Measurements from ENCODE around the gene ADCY3.

The ADCY3 gene

DNA sequence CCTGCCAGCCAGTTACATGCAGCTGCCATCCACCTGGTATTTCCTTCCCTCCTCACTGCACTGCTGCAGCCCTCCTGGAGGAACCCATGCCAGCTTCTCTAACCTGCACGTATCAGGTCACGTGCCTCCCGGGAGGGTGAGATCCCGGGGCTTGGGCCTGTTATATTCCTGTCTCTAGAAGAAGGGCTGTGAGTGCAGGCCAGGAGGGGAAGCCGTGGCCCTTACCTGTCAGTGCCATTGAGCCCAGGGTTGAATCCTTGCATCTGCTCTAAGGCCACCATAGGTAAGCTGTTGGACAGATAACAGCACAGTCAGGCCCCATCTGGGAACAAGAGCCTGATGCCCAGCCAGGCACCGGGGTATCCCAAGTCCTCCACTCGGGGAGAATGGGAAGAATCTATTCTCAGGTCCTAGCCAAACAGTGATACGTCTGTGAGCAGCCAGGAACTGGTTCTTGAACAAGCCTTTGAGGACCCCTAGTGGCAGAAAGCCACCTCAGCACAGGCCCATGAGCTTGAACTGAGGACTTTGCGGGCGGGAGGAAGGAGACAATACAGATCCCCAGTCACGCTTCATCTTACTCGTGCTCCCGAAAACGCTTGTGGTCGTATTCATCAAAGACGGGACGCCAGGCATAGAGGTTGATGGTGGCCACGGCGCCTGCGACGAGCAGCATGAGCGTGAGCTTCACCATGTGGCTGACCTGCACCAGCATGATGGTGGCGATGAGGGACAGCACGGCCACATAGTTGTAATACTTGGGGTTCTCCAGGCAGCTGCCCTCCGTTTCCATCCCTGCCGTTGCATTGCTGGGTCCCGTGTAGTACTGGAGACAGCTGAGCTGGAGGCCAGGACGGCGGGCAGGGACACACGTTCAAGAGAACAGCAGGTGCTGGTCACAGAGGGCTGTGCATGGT, 92.5 kb downstream of the ADCY3 start:
- peak; percentile 67 for DNase-seq

DNA sequence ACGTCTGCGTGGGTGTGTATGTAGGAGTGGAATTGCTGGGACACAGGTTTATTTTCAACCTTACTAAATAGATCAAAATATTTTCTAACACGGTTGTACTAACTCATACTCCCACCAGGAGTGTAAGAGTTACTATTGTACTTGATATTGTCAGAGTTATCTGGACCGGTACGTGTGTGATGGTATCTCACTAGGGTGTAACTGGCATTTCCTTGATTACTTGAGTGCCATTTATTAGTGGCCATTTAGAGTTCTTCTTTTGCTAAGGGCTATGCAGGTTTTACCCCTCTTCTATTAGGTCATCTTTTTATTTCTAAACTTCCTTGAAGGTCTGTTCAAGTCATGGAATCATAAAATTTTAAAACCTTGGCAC, 93.3 kb downstream of the ADCY3 start:
- no peak for DNase-seq

- DNase-seq = no peak
Measured at GRCh38 chr2:24825883-24826772, 93.9 kb downstream of the ADCY3 start.

- DNase-seq = peak; percentile 28
Measured at GRCh38 chr2:24824966-24825882, 94.8 kb downstream of the ADCY3 start.

- no peak for DNase-seq
Measured at GRCh38 chr2:24824071-24824588, 95.9 kb downstream of the ADCY3 start.

GRCh38 chr2:24822049-24822706, 97.9 kb downstream of the ADCY3 start:
- DNase-seq = no peak

DNA sequence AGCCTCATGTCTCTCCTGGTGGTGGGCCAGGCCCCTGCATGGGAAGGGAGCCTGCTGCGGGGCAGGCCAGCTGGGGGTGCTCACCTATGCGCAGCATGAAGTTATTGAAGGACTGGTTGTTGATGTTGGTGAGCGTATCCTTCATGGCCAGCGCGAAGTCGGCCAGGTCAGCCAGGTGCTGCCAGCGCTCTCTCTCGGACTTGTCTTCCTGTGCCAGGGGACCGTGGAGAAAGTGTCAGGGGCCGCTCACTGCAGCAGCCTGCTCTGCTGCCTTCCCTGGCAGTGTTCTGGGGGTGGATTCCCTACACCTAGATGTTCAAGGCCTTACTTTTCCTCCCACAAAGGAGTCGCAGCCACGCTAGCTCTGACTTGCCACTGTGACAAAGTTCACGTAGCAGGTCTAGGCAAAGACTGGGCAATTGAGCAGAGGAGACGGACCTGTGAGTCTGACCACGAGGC, 98.6 kb downstream of the ADCY3 start:
- no peak for DNase-seq

DNA sequence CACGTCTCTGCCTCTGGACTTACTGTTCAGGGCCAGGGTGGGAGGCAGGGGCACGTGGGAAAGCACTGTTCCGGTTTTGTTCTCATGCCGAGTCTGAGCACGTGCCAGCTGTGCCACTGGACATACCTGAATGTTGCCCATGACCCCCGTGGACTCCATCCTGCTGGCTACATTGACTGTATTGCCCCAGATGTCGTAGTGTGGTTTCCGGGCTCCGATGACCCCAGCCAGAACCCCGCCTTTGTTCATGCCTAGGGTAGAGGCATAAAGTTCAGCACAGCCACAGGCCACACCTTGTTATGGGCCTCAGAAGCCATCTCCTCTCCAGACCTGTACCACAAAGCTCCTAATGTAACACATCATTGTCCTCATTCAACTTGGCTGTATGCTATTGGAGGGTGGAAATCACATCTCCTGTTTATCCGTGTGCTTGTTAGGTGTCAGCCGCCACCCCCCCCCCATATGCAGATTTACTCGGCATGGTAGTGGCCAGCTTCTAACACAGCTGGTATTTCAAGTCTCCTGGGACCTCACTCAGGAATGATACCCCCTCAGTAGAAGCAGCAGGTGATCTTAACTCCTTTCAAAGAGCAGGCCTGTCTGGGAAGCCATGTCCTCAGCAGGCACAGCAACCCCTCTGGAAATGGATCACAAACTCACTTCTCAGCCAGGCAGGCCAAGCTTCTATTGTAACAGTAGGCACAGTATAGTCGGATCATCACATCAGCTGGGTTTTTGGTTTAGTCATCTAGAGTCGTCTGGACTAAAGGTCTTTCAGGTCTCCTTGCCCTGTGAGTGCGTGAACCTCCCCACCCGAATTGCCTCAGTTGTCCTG, 99.2 kb downstream of the ADCY3 start:
- no peak for DNase-seq

- DNase-seq = no peak
Measured at GRCh38 chr2:24820175-24820513, 99.9 kb downstream of the ADCY3 start.

DNA sequence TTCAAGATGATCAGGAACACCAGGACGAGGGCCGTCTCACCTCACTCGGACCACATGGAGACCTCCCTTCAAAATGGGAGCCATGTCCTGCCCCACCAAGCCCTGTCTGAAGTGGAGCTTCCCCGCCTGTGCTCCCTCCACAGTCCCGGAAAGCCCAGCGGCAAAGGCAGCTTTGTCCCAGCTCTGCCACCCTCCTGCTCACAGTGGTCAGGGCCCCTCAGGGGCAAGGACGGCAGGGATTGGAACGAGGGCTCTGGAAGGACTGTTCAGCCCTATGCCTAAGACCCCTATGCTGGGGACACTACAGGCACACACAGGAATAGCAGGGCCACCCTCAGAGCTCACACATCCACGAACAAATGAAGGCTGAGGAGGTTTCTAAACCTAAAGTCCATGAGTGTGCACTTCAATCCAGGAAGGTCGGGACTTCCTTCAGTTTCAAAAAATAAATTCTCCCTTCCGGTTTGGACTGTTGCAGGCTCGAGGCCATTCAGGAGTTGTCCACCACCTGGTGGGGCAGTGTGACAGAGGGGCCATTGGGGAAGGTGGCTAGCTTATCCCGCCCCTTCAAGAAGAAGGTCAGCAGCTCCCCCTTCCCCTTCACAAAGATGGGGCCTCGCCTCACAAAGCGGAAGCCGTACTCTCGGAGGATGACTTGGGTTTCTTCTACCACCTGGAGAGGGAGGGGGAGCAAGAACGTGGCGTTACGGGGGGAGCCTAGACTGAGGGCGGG, 100.4 kb downstream of the ADCY3 start:
- no peak for DNase-seq

DNA sequence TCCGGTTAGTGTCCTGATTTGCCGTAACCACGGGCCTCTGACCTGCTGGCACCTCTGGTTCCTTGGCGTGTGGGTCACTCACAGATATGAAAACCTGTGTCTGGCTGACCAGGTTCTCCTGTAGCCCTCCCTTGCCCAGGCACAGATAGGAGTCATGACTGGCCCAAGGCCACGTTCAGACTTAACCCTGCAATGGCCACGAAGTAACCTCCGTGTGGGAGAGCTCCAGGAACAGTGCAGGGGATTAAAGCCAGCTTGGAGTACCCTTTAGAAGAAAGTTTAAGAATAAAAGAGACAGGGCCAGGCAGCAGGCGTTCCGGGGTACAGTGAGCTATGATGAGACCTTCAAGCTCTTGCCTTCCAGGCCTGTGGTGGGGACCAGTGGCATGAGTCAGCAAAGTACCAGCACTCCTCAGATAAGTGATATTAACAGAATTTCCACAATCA, 101.3 kb downstream of the ADCY3 start:
- no peak for DNase-seq

DNA sequence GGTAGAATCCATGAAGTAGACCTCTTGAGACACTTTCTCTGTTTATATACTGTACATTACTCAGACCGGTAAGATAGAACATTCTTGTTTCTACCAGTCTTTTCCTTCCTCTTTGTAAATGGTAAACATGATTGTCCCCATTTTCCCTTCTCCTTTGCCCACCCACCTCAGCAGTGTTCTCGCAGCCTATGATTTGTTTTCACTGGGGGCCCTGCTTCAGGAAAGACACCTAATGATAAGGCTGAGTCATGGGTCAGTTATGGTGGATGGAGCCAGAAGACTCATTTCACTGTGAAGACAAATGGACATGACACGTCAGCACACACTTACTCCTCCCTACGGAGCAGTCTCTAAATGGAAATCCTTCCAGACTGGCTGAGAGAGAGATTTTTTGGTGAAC, 103.2 kb downstream of the ADCY3 start:
- no peak for DNase-seq

GRCh38 chr2:24816404-24816803, 103.6 kb downstream of the ADCY3 start:
- DNase-seq = no peak

GRCh38 chr2:24815171-24815570, 104.9 kb downstream of the ADCY3 start:
- DNase-seq = no peak

DNA sequence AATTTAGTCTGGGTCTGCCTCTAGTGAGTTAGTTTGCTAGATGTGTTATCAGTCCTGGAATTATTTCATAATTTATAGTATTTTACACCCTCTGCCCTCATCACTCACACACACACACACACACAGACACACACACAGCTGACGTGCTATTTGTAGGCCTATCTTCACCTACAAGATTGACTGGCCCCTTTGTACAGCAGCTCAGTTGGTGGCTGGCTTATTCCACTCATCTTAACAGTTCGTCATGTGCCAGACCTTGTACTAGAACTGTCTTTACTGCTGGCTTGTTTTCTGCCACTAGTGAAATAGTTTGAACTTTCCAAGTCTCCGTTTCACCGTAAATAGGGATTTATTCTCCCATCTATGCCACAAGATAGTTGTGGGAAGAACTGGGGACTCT, 105.5 kb downstream of the ADCY3 start:
- DNase-seq = no peak

DNA sequence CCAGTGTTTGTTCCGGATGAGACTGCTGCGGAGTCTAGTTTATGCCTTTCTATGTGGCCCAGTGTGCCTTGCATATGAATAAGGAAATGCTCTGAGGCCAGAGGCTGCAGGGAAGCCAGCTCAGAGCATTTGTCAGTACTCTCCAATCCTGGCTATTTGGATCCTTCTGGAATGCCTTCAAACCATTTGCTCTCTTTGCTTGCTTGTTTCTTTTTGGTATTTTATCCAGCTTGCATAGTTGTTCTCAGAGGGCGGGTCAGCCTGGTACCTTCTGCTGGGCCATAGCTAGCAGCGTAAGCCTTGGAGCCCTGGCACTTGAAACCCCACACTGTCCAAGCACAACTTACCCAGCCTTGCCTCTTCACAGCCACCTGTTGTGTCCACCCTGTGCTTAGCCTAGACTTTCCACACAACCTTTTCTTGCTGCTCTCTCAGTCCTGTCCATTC, 106.3 kb downstream of the ADCY3 start:
- DNase-seq = no peak

DNA sequence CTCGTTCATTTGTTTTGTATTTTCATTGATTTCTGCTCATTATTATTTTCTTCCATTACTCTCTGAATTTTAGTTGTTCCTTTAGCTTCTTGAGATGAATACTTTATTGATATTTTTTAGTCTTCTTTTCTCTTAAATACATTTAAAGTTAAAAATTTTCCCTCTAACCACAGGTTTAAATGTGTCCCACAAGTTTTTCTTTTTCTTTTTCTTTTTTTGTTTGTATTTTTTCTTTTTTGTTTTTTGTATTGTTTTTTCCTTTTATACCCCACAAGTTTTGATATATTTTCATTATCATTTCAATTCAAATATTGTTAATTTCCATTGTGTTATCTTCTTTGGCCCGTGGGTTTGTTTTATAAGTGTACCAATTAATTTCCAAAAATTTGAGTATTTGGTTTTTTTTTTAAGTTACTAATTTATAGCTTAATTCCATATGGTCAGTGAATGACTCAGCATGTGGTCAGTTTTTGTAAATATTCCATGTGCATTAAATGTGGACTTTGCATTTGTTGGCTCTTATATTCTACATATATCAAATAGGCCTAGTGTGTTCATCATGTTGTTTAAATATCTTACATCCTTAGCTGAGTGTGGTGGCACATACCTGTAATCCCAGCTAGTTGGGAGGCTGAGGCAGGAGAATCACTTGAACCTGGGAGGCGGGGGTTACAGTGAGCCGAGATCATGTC, 110.6 kb downstream of the ADCY3 start:
- no peak for DNase-seq

- no peak for DNase-seq
Measured at GRCh38 chr2:24806661-24807036, 113.4 kb downstream of the ADCY3 start.

Data from activated CD4-positive, alpha-beta T cell treated with anti-CD3 and anti-CD28 coated beads, Interleukin-2, amount 50 U/mL, for 1 hour (primary cell).